HG03442 (cell line): ENCODE data around the gene HLA-A.

Source experiments
- ATAC-seq: cut with Tn5 transposase; IDR thresholded peaks from one replicate; pipeline ENCODE4 v1.9.1; 2021; ENCODE audit warnings: mild to moderate bottlenecking, moderate library complexity; ENCODE audit not compliant: unreplicated experiment

HLA-A gene

GRCh38 chr6:29984232-29984631 is 41.9 kb downstream of the HLA-A start:
- ATAC-seq = no peak

GRCh38 chr6:29984992-29985391 is 42.7 kb downstream of the HLA-A start:
- no peak for ATAC-seq

- ATAC-seq = no peak
Measured at GRCh38 chr6:29986179-29986781, 43.9 kb downstream of the HLA-A start.

GRCh38 chr6:29989211-29989610 is 46.9 kb downstream of the HLA-A start:
- ATAC-seq = no peak

GRCh38 chr6:29990931-29991330 is 48.6 kb downstream of the HLA-A start:
- no peak for ATAC-seq

GRCh38 chr6:29992807-29993206 is 50.5 kb downstream of the HLA-A start:
- no peak for ATAC-seq

GRCh38 chr6:29994826-29995225 is 52.5 kb downstream of the HLA-A start:
- ATAC-seq = no peak

GRCh38 chr6:29995340-29995777 is 53.0 kb downstream of the HLA-A start:
- no peak for ATAC-seq
